ENCODE measurements around the gene USP49. TPM values are rescaled to one million over a fixed set of nuclear protein-coding genes. Genes with fewer than 3 reads are reported as not detected.

USP49 gene
- total and polyA plus RNA-seq, 10 of the 15 experiments (the other 5 are each of a cell fraction or from before 2014, with no cell fraction given) = 1.0 to 7.7 (median 4.3) TPM

GRCh38 chr6:41922154-41922553, 27.0 kb upstream of the USP49 start (continued):
- TF ChIP-seq BCLAF1 (IDR thresholded peaks at IDR 0.05) (no peak), SPI1 (IDR thresholded peaks at IDR 0.05; ENCODE audit: borderline replicate concordance, insufficient read depth, low read depth, low read length) (no peak), FOXM1 (IDR thresholded peaks at IDR 0.05; ENCODE audit: low read depth, low read length) (no peak), SMAD5 (IDR thresholded peaks at IDR 0.05; ENCODE audit: low read depth) (no peak), MXI1 (IDR thresholded peaks at IDR 0.05; ENCODE audit: low read depth, low read length) (no peak), ASH2L (IDR thresholded peaks at IDR 0.05; ENCODE audit: borderline replicate concordance, low read depth) (no peak), MLLT1 (IDR thresholded peaks at IDR 0.05) (no peak)

GRCh38 chr6:41921712-41921998, 26.5 kb upstream of the USP49 start:
- ChIA-PET SMC1A (ENCODE audit: uncharacterized antibody, unreplicated experiment) (interaction anchor here (0.9 to 2.7 kb wide), 15 partner anchors 9 to 295 kb away, joined by 3 to 23 read pairs (median 5); partner anchors contain the start of genes MRPS10, TOMM6 and USP49), CTCF (interaction anchor here (0.8 to 8.3 kb wide), 26 partner anchors 8 to 642 kb away, joined by 3 to 137 read pairs (median 5); partner anchors contain the start of genes CCND3, MRPS10, TAF8 and TOMM6), POLR2A (interaction anchor here (0.5 to 2.5 kb wide), 13 partner anchors 9 to 296 kb away, joined by 3 to 9 read pairs (median 4); partner anchors contain the start of gene MRPS10), RAD21 (ENCODE audit: unreplicated experiment) (interaction anchor here (0.7 to 2.8 kb wide), 19 partner anchors 15 to 295 kb away, joined by 3 to 23 read pairs (median 5); partner anchors contain the start of genes TAF8, TOMM6 and USP49)
- ATAC-seq = peak; percentile 39
- H4K20me1 ChIP-seq (ENCODE audit: control insufficient read depth, insufficient read depth) = no peaks in the 10 kb centered on the region
- H3K4me2 ChIP-seq (ENCODE audit: control insufficient read depth, insufficient read depth) = peak overlapping the region; percentile 78
- peaks cover 0 to 2% of the 10 kb centered on the region in 2 experiments; a peak in 1 of 4 replicates for H3K36me3 ChIP-seq (ENCODE audit: control insufficient read depth in 2 of 2, insufficient read depth in 2 of 2, low read length in 1 of 2)
- FAIRE-seq = no peak
- H3K27me3 ChIP-seq (replicated peaks in 1 of 2; ENCODE audit: control insufficient read depth in 2 of 2, insufficient read depth in 2 of 2, low read length in 1 of 2) = no peaks in the 10 kb centered on the region
- in situ Hi-C loops (cut with MboI) (no loop called here), intact Hi-C loops (cut with micrococcal nuclease; ENCODE audit: unreplicated experiment) (loop anchor here (1.0 to 5.0 kb wide), 5 partner anchors 26 to 295 kb away; partner anchors contain the start of genes MRPS10, TOMM6 and USP49)
- no peak for DNase-seq (ENCODE audit: low read depth, low spot score)
- H2AFZ ChIP-seq (ENCODE audit: control insufficient read depth, low read depth, low read length) = peak overlapping the region; percentile 66
- peak overlapping the region; percentile 67 for H3K4me3 ChIP-seq
- H3K9ac ChIP-seq (ENCODE audit: control insufficient read depth, insufficient read depth, low read length) = peak overlapping the region; percentile 83
- 1% methylated on average over 20 of the region's 20 CpGs for WGBS (ENCODE audit: insufficient coverage, insufficient replicate concordance, low lambda C conversion rate, missing lambda C conversion rate)
- H3K4me1 ChIP-seq (ENCODE audit: control insufficient read depth, insufficient read depth, low read length) = peaks cover 4% of the 10 kb centered on the region; the same call in 1 of the 2 replicates
- no TSS peak for BruUV-seq (replicated peaks)
- peak overlapping the region; percentile 95 for H3K27ac ChIP-seq (ENCODE audit: control insufficient read depth, insufficient read depth)
- 0 out of 2 replicates have a peak, but pooled peaks have one; percentile 6 for TF ChIP-seq POLR2A (IDR thresholded peaks at IDR 0.05; ENCODE audit: low read depth, low read length)
- no peak for TF ChIP-seq NR2C1 (IDR thresholded peaks at IDR 0.05)
- no peaks in the 10 kb centered on the region for H3K9me3 ChIP-seq (replicated peaks; ENCODE audit: control insufficient read depth, insufficient read depth, low read length)
- peaks cover 49% of the 10 kb centered on the region for H3K79me2 ChIP-seq (ENCODE audit: control insufficient read depth, insufficient read depth, low read length)

Data from GM12878 (cell line).